Keratinocyte (primary cell): ENCODE data around the gene MAD1L1.

ENCODE experiments used
- CTCF ChIP-seq, 3 experiments: IDR thresholded peaks in 1 of 3; conservative IDR thresholded peaks in 1 of 3; optimal IDR thresholded peaks in 1 of 3; 2 replicates in 2 of 3; 3 replicates in 1 of 3; pipeline versions ENCODE3 to v1.5.1; 2011; ENCODE audit warnings: low read length in 3 of 3, mild to moderate bottlenecking in 3 of 3, moderate library complexity in 2 of 3, control low read depth in 1 of 3, inconsistent platforms in 1 of 3; ENCODE audit not compliant: insufficient read depth in 2 of 3; ENCODE audit errors: extremely low read depth in 1 of 3
- EZH2 ChIP-seq: IDR thresholded peaks from one replicate; pipeline ENCODE4 v1.6.1; 2012; ENCODE audit warnings: inconsistent platforms, mild to moderate bottlenecking, low read length, moderate library complexity

GRCh38 chr7:2212906-2213305 lies 19.8 kb downstream of the MAD1L1 start:
- TF ChIP-seq CTCF (optimal IDR thresholded peaks at IDR 0.05 in 1 of 3, IDR thresholded peaks at IDR 0.05 in 1 of 3, conservative IDR thresholded peaks at IDR 0.05 in 1 of 3; ENCODE audit: extremely low read depth in 1 of 3, insufficient read depth in 2 of 3, low read length in 3 of 3) (no peak), EZH2 (no peak)
